OCI-LY7 (cell line): ENCODE measurements around the gene IL12B. TPM values are rescaled to one million over a fixed set of nuclear protein-coding genes. Genes with fewer than 3 reads are reported as not detected.

ENCODE experiments used
- BruUV-seq: library from RNA; stranded (reverse); fragments of 400-500 nt; replicated peaks from 2 replicates; lab custom pipeline; 2021; lab: Mats Ljungman, UMichigan
- CTCF ChIA-PET: fragments of 300-600 bp; sonication (Branson Sonifier 250); formaldehyde crosslinking; loops from one replicate; lab custom pipeline; 2022; ENCODE audit warnings: antibody characterized with exemption; ENCODE audit not compliant: unreplicated experiment; lab: Charles Lee
- POLR2A ChIA-PET: fragments of 300-600 bp; sonication (Branson Sonifier 250); formaldehyde crosslinking; loops from one replicate; lab custom pipeline; 2022; ENCODE audit warnings: antibody characterized with exemption; lab: Charles Lee
- DNase-seq: peaks from one replicate; pipeline ENCODE4 v3.0.0-alpha.2; 2015; ENCODE audit warnings: low spot score
- H2AFZ ChIP-seq: fragments of 200-600 bp; sonication (generic), shearing (Covaris generic); 2 replicates; pipeline ENCODE4 v1.6.1; 2014; ENCODE audit warnings: mild to moderate bottlenecking, antibody characterized with exemption, low read length, moderate library complexity
- H3K27ac ChIP-seq: fragments of 200-600 bp; sonication (generic); 2 replicates; pipeline ENCODE4 v1.5.1; 2014; ENCODE audit warnings: mixed run types, low read depth, mild to moderate bottlenecking, moderate library complexity, low read length, inconsistent platforms; ENCODE audit not compliant: poor library complexity, severe bottlenecking
- H3K36me3 ChIP-seq: fragments of 200-600 bp; sonication (generic); 2 replicates; pipeline ENCODE4 v1.6.1; 2014; ENCODE audit warnings: mild to moderate bottlenecking, antibody characterized with exemption, low read length, moderate library complexity, mixed read lengths; ENCODE audit not compliant: insufficient read depth
- H3K4me1 ChIP-seq: fragments of 200-600 bp; sonication (generic); 2 replicates; pipeline ENCODE4 v1.5.1; 2014; ENCODE audit warnings: mild to moderate bottlenecking, low read length; ENCODE audit not compliant: insufficient read depth, poor library complexity, severe bottlenecking
- H3K4me2 ChIP-seq: fragments of 200-600 bp; sonication (generic); 2 replicates; pipeline ENCODE4 v1.6.1; 2014; ENCODE audit warnings: mild to moderate bottlenecking, low read length
- H3K4me3 ChIP-seq: fragments of 200-600 bp; sonication (generic); 2 replicates; pipeline ENCODE4 v1.5.1; 2014; ENCODE audit warnings: mild to moderate bottlenecking, low read depth, low read length; ENCODE audit not compliant: poor library complexity, severe bottlenecking
- H3K79me2 ChIP-seq: fragments of 200-600 bp; sonication (generic); 2 replicates; pipeline ENCODE4 v1.6.1; 2016; ENCODE audit warnings: low read depth, mild to moderate bottlenecking, low read length, moderate library complexity, mixed read lengths; ENCODE audit not compliant: insufficient read depth
- H3K9me2 ChIP-seq: fragments of 200-600 bp; sonication (generic); 2 replicates; pipeline ENCODE4 v1.6.1; 2016; ENCODE audit warnings: mild to moderate bottlenecking, low read length, mixed read lengths; ENCODE audit not compliant: insufficient read depth
- H3K9me3 ChIP-seq: fragments of 200-600 bp; sonication (generic); 2 replicates; pipeline ENCODE4 v1.6.1; 2014; ENCODE audit warnings: mild to moderate bottlenecking, mixed run types, low read length, mixed read lengths
- H4K20me1 ChIP-seq: fragments of 200-600 bp; sonication (generic); 2 replicates; pipeline ENCODE4 v1.6.1; 2014; ENCODE audit warnings: mild to moderate bottlenecking, antibody characterized with exemption, low read length, moderate library complexity, mixed read lengths; ENCODE audit not compliant: insufficient read depth
- CTCF ChIP-seq: fragments of 200-600 bp; sonication (generic); conservative IDR thresholded peaks from 2 replicates; pipeline ENCODE4 v1.5.1; 2014; ENCODE audit warnings: mild to moderate bottlenecking, antibody characterized with exemption, low read length, moderate library complexity, mixed read lengths
- EZH2phosphoT487 ChIP-seq: fragments of 200-600 bp; sonication (generic); IDR thresholded peaks from 2 replicates; pipeline ENCODE4 v1.6.1; 2018; ENCODE audit warnings: low read depth, borderline replicate concordance, mild to moderate bottlenecking, mixed run types, antibody characterized with exemption, low read length, moderate library complexity, mixed read lengths
- intact Hi-C: fragments of 100-400 bp; cut with micrococcal nuclease; formaldehyde crosslinking; loops from one replicate; pipeline ENCODE4 v1.10.0; 2022; ENCODE audit not compliant: unreplicated experiment
- total RNA-seq, 2 experiments: library from RNA; depleted of rRNA in 1 of 2; stranded (reverse); fragments of >200 nt in 1 of 2; shearing (Covaris generic) in 1 of 2; gene quantifications; 2 replicates each; pipeline ENCODE4 v1.2.3, GENCODE V29; 2014 to 2022

Gene IL12B
- total RNA-seq, 2 experiments from 2014 or later, result not detected

DNA sequence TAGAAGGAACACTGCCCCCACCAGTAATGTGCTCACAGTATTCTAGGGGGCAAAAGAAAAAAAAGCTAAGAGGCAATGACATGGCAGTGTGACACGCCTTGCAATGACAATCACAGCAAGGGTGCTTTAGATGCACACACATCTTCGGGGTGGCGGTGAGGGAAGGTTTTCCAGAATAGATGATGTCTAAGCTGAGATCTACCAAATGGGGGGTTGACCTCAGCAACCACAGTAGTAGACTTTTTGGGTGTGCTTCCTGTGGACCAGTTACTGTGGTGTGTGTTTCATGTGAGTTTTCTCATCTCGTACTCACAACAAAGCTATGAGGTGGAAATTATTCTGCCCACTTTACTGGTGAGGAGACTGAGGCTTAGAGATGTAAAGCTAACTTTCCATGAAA, 10.2 kb upstream of the IL12B start:
- DNase-seq, result no peak
- intact Hi-C loops, result no loop called here
- BruUV-seq, result no TSS peak
- CTCF ChIA-PET, result no interaction called here
- H3K4me1 ChIP-seq, result no peaks in the 10 kb centered on the region
- no peak overlapping the region for H3K27ac ChIP-seq
- POLR2A ChIA-PET, result no interaction called here
- TF ChIP-seq EZH2phosphoT487 (no peak), CTCF (no peak)
- no peaks in the 10 kb centered on the region for H3K79me2 ChIP-seq
- H3K9me3 ChIP-seq, result no peaks in the 10 kb centered on the region
- no peaks in the 10 kb centered on the region for H4K20me1 ChIP-seq
- no peaks in the 10 kb centered on the region; the same call in 1 of the 2 replicates for H3K36me3 ChIP-seq
- no peak overlapping the region for H2AFZ ChIP-seq
- H3K4me3 ChIP-seq, result no peak overlapping the region
- H3K4me2 ChIP-seq, result no peak overlapping the region
- no peaks in the 10 kb centered on the region for H3K9me2 ChIP-seq

DNA sequence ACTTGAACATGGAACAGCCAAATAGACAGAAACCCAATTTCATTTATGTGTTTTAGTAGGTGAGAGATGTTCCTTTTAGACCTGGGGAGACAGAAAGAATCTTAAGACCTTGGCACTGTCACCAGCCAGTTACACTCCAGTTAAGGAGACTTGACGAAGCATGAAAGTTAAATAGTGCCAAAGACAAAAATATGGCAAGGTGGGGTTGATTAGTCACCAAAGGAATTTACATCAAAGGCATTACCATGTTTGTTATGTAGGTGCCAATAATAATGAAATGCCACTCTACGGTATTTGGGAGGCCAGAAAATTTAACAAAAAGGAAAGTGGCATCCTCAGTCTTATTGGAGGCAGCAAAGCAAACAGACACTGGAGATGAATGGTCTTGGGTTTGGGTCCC, 9.2 kb upstream of the IL12B start:
- POLR2A ChIA-PET, result interaction anchor here (0.7 kb wide), 1 partner anchor 153 kb away, joined by 4 read pairs; no protein-coding TSS in a partner anchor
- H3K4me1 ChIP-seq, result no peaks in the 10 kb centered on the region

More for the DNA sequence above, 9.2 kb upstream of the IL12B start:
- no peak for DNase-seq
- no peaks in the 10 kb centered on the region for H4K20me1 ChIP-seq
- no peak overlapping the region for H3K4me2 ChIP-seq
- H3K27ac ChIP-seq, result no peak overlapping the region
- H3K9me2 ChIP-seq, result no peaks in the 10 kb centered on the region
- no peaks in the 10 kb centered on the region for H3K79me2 ChIP-seq
- CTCF ChIA-PET, result no interaction called here
- TF ChIP-seq CTCF, result no peak
- no peak for TF ChIP-seq EZH2phosphoT487
- H2AFZ ChIP-seq, result no peak overlapping the region
- no peaks in the 10 kb centered on the region for H3K9me3 ChIP-seq
- intact Hi-C loops, result no loop called here
- H3K4me3 ChIP-seq, result no peak overlapping the region
- H3K36me3 ChIP-seq, result no peaks in the 10 kb centered on the region; the same call in 1 of the 2 replicates
- no TSS peak for BruUV-seq
